A549 (cell line): ENCODE results near the gene CD37. TPM values are rescaled to one million over a fixed set of nuclear protein-coding genes. Genes with fewer than 3 reads are reported as not detected.

Experiments
- BHLHE40 ChIP-seq: IDR thresholded peaks from 2 replicates; pipeline ENCODE4 v1.6.1; 2012; ENCODE audit warnings: low read depth, low read length, inconsistent platforms
- CHD2 ChIP-seq: fragments of 150-350 bp; IDR thresholded peaks from 2 replicates; pipeline ENCODE4 v1.6.1; 2014; ENCODE audit warnings: low read length; ENCODE audit not compliant: partially characterized antibody
- EHMT2 ChIP-seq: fragments of 200-600 bp; sonication (generic); IDR thresholded peaks from 2 replicates; pipeline ENCODE4 v1.6.1; 2016; ENCODE audit warnings: antibody characterized with exemption, low read depth, mild to moderate bottlenecking, moderate library complexity
- ESRRA ChIP-seq: fragments of 150-350 bp; IDR thresholded peaks from 2 replicates; pipeline ENCODE4 v1.6.1; 2014; ENCODE audit warnings: mild to moderate bottlenecking, low read length, borderline replicate concordance
- FOXS1 ChIP-seq: fragments of 250-450 bp; sonication (Bioruptor Pico); IDR thresholded peaks from 2 replicates; pipeline ENCODE4 v1.5.0; 2020; ENCODE audit warnings: mild to moderate bottlenecking, moderate library complexity
- GATA3 ChIP-seq: IDR thresholded peaks from 2 replicates; pipeline ENCODE4 v1.6.1; 2012; ENCODE audit warnings: borderline replicate concordance
- JUN ChIP-seq, 2 experiments: fragments of >200 bp; sonication (Bioruptor Twin); formaldehyde crosslinking; IDR thresholded peaks; 2 replicates in 1 of 2; 3 replicates in 1 of 2; pipeline ENCODE4 v1.6.1; 2016 to 2017
- KDM5A ChIP-seq: fragments of 200-600 bp; sonication (generic); IDR thresholded peaks from 2 replicates; pipeline ENCODE4 v1.6.1; 2016; ENCODE audit warnings: antibody characterized with exemption, mild to moderate bottlenecking
- MAFK ChIP-seq: fragments of 450-650 bp; IDR thresholded peaks from 2 replicates; pipeline ENCODE4 v1.6.1; 2014; ENCODE audit not compliant: partially characterized antibody
- MAZ ChIP-seq: fragments of 150-350 bp; IDR thresholded peaks from 2 replicates; pipeline ENCODE4 v1.6.1; 2014; ENCODE audit warnings: antibody characterized with exemption, low read depth, low read length, borderline replicate concordance
- NPAS2 ChIP-seq: fragments of 250-450 bp; sonication (Bioruptor Pico); IDR thresholded peaks from 2 replicates; pipeline ENCODE4 v1.8.0; 2022; ENCODE audit warnings: mild to moderate bottlenecking, moderate library complexity, borderline replicate concordance
- PHF8 ChIP-seq: fragments of 200-600 bp; sonication (generic); IDR thresholded peaks from 2 replicates; pipeline ENCODE4 v1.6.1; 2016; ENCODE audit warnings: low read depth, mild to moderate bottlenecking, antibody characterized with exemption, moderate library complexity, borderline replicate concordance
- POLR2A ChIP-seq: IDR thresholded peaks from 2 replicates; pipeline ENCODE4 v1.6.1; 2012; ENCODE audit warnings: mild to moderate bottlenecking, low read length
- RCOR1 ChIP-seq: fragments of 150-350 bp; IDR thresholded peaks from 2 replicates; pipeline ENCODE4 v1.6.1; 2014; ENCODE audit warnings: antibody characterized with exemption, low read length, low read depth
- TP53 ChIP-seq: fragments of 250-450 bp; sonication (Bioruptor Pico); IDR thresholded peaks from 2 replicates; pipeline ENCODE4 v1.5.0; 2021; ENCODE audit warnings: mild to moderate bottlenecking, moderate library complexity
- ZFP36 ChIP-seq: fragments of 450-650 bp; IDR thresholded peaks from 2 replicates; pipeline ENCODE4 v1.6.1; 2014; ENCODE audit warnings: borderline replicate concordance; ENCODE audit not compliant: partially characterized antibody
- ZNF302 ChIP-seq: fragments of 250-450 bp; sonication (Bioruptor Pico); IDR thresholded peaks from 2 replicates; pipeline ENCODE4 v1.9.0; 2021; ENCODE audit warnings: inconsistent platforms, mild to moderate bottlenecking, moderate library complexity
- polyA plus RNA-seq, 4 experiments: library from polyadenylated mRNA; depleted of rRNA in 3 of 4; stranded (reverse); fragments of >200 nt; fragmentation: RNase III in 1 of 4; extraction: RNeasy Plus Mini Kit Qiagen cat#74134 plus additional on column Dnase treatment in 1 of 4; gene quantifications; 2 replicates in 3 of 4; 3 replicates in 1 of 4; pipeline ENCODE4 v1.2.3, GENCODE V29; 2011 to 2017
- TF ChIP-seq, protein P1 (sequence below): fragments of 450-650 bp; IDR thresholded peaks from 2 replicates; pipeline ENCODE4 v1.6.1; 2014; ENCODE audit warnings: antibody characterized with exemption
- TF ChIP-seq, protein P2 (sequence below): fragments of 250-450 bp; sonication (Bioruptor Pico); IDR thresholded peaks from 2 replicates; pipeline ENCODE4 v1.5.0; 2020; ENCODE audit warnings: low read depth, mild to moderate bottlenecking, moderate library complexity
- TF ChIP-seq, protein P3 (sequence below): fragments of 150-350 bp; IDR thresholded peaks from 2 replicates; pipeline ENCODE4 v1.6.1; 2014; ENCODE audit warnings: low read depth, mild to moderate bottlenecking, low read length
- TF ChIP-seq, protein P4 (sequence below): IDR thresholded peaks from 2 replicates; pipeline ENCODE4 v1.6.1; 2012; ENCODE audit warnings: low read depth, borderline replicate concordance
- TF ChIP-seq, protein P5 (sequence below): fragments of >200 bp; sonication (Bioruptor Twin); formaldehyde crosslinking; IDR thresholded peaks from 2 replicates; pipeline ENCODE4 v1.6.1; 2016
- TF ChIP-seq, protein P6 (sequence below): IDR thresholded peaks from 2 replicates; pipeline ENCODE4 v1.6.1; 2012

The CD37 gene
- polyA plus RNA-seq, 2 of the 4 experiments (the other 2 are of a cell fraction), result 0.13 TPM; not detected in 1

DNA sequence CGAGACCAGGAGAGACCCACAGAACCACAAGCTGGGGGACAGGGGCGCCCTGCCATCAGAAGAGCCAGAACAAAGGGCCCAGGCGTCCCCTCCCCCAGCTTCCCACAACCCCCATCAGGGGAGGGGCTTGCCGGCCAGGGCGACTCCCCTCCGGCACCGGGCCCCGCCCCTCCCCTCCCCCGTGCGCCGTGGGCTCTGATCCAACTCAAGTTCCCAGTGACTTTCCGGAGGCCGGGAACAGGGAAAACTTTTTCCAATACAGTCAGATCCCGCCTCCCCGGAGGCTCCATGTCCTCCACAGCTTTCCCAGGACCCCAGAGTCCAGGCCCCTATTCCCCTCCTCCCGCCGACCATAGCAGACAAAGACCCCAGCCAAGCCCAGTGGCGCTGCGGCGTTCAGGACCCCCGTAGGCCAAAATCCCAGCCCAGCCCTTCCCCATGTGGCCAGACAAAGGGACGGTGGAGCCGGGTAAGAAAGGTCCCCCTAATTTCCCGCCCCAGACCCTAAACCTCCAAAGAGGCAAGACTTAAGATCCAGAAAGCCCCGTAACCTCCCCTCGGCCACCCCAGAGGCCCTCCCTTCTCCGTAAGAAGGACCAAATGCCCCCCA, 26.3 kb downstream of the CD37 start (continued):
- TF ChIP-seq TP53 (CRISPR knock-in tag) (no peak), ESRRA (no peak), JUN (IDR thresholded peaks at IDR 0.05) (peak; percentile 28 to 46; a peak in 2 of 5 replicates), MAZ (0 out of 2 replicates have a peak, but pooled peaks have one; percentile 24), PHF8 (peak; percentile 50), POLR2A (no peak), BHLHE40 (no peak), ZNF302 (CRISPR knock-in tag) (no peak), GATA3 (no peak), CHD2 (peak; percentile 77), FOXS1 (CRISPR knock-in tag) (no peak), ZFP36 (no peak), KDM5A (no peak), NPAS2 (CRISPR knock-in tag) (no peak), MAFK (no peak), EHMT2 (no peak), RCOR1 (no peak)
- TF ChIP-seq, protein P1, sequence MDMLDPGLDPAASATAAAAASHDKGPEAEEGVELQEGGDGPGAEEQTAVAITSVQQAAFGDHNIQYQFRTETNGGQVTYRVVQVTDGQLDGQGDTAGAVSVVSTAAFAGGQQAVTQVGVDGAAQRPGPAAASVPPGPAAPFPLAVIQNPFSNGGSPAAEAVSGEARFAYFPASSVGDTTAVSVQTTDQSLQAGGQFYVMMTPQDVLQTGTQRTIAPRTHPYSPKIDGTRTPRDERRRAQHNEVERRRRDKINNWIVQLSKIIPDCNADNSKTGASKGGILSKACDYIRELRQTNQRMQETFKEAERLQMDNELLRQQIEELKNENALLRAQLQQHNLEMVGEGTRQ, result no peak
- TF ChIP-seq, protein P2, sequence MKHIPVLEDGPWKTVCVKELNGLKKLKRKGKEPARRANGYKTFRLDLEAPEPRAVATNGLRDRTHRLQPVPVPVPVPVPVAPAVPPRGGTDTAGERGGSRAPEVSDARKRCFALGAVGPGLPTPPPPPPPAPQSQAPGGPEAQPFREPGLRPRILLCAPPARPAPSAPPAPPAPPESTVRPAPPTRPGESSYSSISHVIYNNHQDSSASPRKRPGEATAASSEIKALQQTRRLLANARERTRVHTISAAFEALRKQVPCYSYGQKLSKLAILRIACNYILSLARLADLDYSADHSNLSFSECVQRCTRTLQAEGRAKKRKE (CRISPR knock-in tag), result no peak
- TF ChIP-seq, protein P3, sequence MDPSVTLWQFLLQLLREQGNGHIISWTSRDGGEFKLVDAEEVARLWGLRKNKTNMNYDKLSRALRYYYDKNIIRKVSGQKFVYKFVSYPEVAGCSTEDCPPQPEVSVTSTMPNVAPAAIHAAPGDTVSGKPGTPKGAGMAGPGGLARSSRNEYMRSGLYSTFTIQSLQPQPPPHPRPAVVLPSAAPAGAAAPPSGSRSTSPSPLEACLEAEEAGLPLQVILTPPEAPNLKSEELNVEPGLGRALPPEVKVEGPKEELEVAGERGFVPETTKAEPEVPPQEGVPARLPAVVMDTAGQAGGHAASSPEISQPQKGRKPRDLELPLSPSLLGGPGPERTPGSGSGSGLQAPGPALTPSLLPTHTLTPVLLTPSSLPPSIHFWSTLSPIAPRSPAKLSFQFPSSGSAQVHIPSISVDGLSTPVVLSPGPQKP, result no peak
- TF ChIP-seq, protein P4, sequence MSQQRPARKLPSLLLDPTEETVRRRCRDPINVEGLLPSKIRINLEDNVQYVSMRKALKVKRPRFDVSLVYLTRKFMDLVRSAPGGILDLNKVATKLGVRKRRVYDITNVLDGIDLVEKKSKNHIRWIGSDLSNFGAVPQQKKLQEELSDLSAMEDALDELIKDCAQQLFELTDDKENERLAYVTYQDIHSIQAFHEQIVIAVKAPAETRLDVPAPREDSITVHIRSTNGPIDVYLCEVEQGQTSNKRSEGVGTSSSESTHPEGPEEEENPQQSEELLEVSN, result no peak
- TF ChIP-seq, protein P5, sequence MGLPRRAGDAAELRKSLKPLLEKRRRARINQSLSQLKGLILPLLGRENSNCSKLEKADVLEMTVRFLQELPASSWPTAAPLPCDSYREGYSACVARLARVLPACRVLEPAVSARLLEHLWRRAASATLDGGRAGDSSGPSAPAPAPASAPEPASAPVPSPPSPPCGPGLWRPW, result no peak
- TF ChIP-seq, protein P6, sequence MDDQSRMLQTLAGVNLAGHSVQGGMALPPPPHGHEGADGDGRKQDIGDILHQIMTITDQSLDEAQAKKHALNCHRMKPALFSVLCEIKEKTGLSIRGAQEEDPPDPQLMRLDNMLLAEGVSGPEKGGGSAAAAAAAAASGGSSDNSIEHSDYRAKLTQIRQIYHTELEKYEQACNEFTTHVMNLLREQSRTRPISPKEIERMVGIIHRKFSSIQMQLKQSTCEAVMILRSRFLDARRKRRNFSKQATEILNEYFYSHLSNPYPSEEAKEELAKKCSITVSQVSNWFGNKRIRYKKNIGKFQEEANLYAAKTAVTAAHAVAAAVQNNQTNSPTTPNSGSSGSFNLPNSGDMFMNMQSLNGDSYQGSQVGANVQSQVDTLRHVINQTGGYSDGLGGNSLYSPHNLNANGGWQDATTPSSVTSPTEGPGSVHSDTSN, result no peak
